GM19463 (cell line): ENCODE measurements around the gene ST6GAL2.

Experiments used
- ATAC-seq: cut with Tn5 transposase; IDR thresholded peaks from one replicate; pipeline ENCODE4 v1.9.1; 2021; ENCODE audit warnings: mild to moderate bottlenecking, moderate library complexity; ENCODE audit not compliant: unreplicated experiment

ST6GAL2 gene

GRCh38 chr2:106830191-106830590 is 55.8 kb downstream of the ST6GAL2 start:
- no peak for ATAC-seq

- no peak for ATAC-seq
These were observed 57.8 kb downstream of the ST6GAL2 start for GRCh38 chr2:106828119-106828518.

- no peak for ATAC-seq
These were observed 58.8 kb downstream of the ST6GAL2 start for GRCh38 chr2:106827158-106827557.

GRCh38 chr2:106825161-106825560 is 60.8 kb downstream of the ST6GAL2 start:
- no peak for ATAC-seq

- ATAC-seq = no peak
These were observed 69.0 kb downstream of the ST6GAL2 start for GRCh38 chr2:106816974-106817373.

GRCh38 chr2:106812841-106813240 is 73.1 kb downstream of the ST6GAL2 start:
- ATAC-seq = no peak

- ATAC-seq = no peak
These were observed 73.6 kb downstream of the ST6GAL2 start for GRCh38 chr2:106812383-106812782.

- ATAC-seq = no peak
These were observed 80.3 kb downstream of the ST6GAL2 start for GRCh38 chr2:106805716-106806115.

GRCh38 chr2:106804161-106804560 is 81.8 kb downstream of the ST6GAL2 start:
- no peak for ATAC-seq

GRCh38 chr2:106800976-106801655 is 84.9 kb downstream of the ST6GAL2 start:
- no peak for ATAC-seq

GRCh38 chr2:106800180-106800579 is 85.8 kb downstream of the ST6GAL2 start:
- ATAC-seq = no peak

- no peak for ATAC-seq
These were observed 87.0 kb downstream of the ST6GAL2 start for GRCh38 chr2:106798826-106799552.

GRCh38 chr2:106797494-106797893 is 88.5 kb downstream of the ST6GAL2 start:
- ATAC-seq = no peak

GRCh38 chr2:106792671-106793070 is 93.3 kb downstream of the ST6GAL2 start:
- no peak for ATAC-seq

GRCh38 chr2:106789185-106789584 is 96.8 kb downstream of the ST6GAL2 start:
- ATAC-seq = no peak

GRCh38 chr2:106782681-106783080 is 103.3 kb downstream of the ST6GAL2 start:
- ATAC-seq = no peak

GRCh38 chr2:106781196-106781595 is 104.8 kb downstream of the ST6GAL2 start:
- no peak for ATAC-seq

- no peak for ATAC-seq
These were observed 114.2 kb downstream of the ST6GAL2 start for GRCh38 chr2:106771811-106772210.

- no peak for ATAC-seq
These were observed 115.0 kb downstream of the ST6GAL2 start for GRCh38 chr2:106770986-106771385.

- ATAC-seq = no peak
These were observed 121.4 kb downstream of the ST6GAL2 start for GRCh38 chr2:106764614-106765013.

- ATAC-seq = no peak
These were observed 126.0 kb downstream of the ST6GAL2 start for GRCh38 chr2:106759966-106760365.

GRCh38 chr2:106758901-106759497 is 127.0 kb downstream of the ST6GAL2 start:
- ATAC-seq = no peak
